ENCODE data around the gene TMEM86B.

TMEM86B gene

GRCh38 chr19:55199620-55200204, 28.9 kb downstream of the TMEM86B start:
- H3K36me3 ChIP-seq (ENCODE audit: insufficient read depth, low read depth, low read length), result no peaks in the 10 kb centered on the region
- H3K9me3 ChIP-seq (ENCODE audit: insufficient read depth, low read depth, low read length), result no peaks in the 10 kb centered on the region
- peaks cover 16% of the 10 kb centered on the region for H3K27me3 ChIP-seq (ENCODE audit: insufficient read depth, low read length)
- no peak overlapping the region for H3K4me3 ChIP-seq (ENCODE audit: low read length)
- no peak overlapping the region for H3K9ac ChIP-seq (ENCODE audit: low read depth, low read length)
- H3K4me1 ChIP-seq (ENCODE audit: insufficient read depth, low read length), result no peaks in the 10 kb centered on the region
- no peak overlapping the region for H3K27ac ChIP-seq (ENCODE audit: low read length)

DNA sequence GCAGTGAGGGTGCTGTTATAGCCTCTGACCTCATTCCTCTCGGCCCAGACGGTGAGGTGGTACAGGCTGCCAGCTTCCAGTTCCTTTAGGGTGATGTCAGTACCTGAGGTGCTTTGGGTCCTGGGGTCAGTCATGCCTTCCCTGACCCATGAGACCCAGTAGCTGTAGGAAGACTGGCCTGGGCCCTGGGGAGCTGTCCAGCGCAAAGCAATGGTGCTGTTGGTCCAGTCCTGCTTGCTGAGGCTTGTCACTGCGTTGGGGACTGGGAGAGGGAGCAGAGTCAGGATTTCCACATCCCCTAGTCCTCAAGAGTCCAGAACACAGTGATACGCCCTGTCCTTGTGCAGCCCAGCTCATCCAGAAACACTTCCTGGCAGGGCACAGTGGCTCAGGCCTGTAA, 29.9 kb downstream of the TMEM86B start:
- H3K36me3 ChIP-seq (ENCODE audit: insufficient read depth, low read depth, low read length), result no peaks in the 10 kb centered on the region

DNA sequence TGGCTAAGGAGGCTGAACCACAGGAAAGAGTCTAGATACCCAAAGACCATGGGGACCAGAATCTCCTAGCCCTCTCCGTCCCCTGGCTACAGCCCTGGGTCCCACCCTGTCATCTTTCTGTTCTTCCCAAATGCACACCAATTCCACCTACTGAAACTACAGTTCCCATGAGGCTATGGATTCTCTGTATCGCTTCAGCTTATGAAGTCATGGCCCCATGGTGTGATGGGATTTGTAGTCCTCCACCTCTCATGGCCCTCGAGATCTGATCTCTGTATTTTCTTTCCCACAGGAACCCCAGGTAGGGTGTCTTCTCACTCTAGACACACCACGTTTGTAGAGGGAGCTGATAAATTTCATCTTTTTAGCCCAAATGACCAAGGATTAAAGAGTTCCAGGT, 31.0 kb downstream of the TMEM86B start:
- Histone ChIP-seq H3K9ac (ENCODE audit: low read depth, low read length) (no peak overlapping the region), H3K4me1 (ENCODE audit: insufficient read depth, low read length) (no peaks in the 10 kb centered on the region), H3K36me3 (ENCODE audit: insufficient read depth, low read depth, low read length) (no peaks in the 10 kb centered on the region), H3K27me3 (ENCODE audit: insufficient read depth, low read length) (peaks cover 19% of the 10 kb centered on the region), H3K4me3 (ENCODE audit: low read length) (no peak overlapping the region), H3K9me3 (ENCODE audit: insufficient read depth, low read depth, low read length) (no peaks in the 10 kb centered on the region), H3K27ac (ENCODE audit: low read length) (no peak overlapping the region)

More for the DNA sequence above, 29.9 kb downstream of the TMEM86B start:
- H3K9me3 ChIP-seq (ENCODE audit: insufficient read depth, low read depth, low read length), result no peaks in the 10 kb centered on the region
- no peak overlapping the region for H3K4me3 ChIP-seq (ENCODE audit: low read length)
- peaks cover 19% of the 10 kb centered on the region for H3K27me3 ChIP-seq (ENCODE audit: insufficient read depth, low read length)
- no peak overlapping the region for H3K27ac ChIP-seq (ENCODE audit: low read length)
- no peaks in the 10 kb centered on the region for H3K4me1 ChIP-seq (ENCODE audit: insufficient read depth, low read length)
- no peak overlapping the region for H3K9ac ChIP-seq (ENCODE audit: low read depth, low read length)

GRCh38 chr19:55196803-55197202, 31.8 kb downstream of the TMEM86B start:
- H3K36me3 ChIP-seq (ENCODE audit: insufficient read depth, low read depth, low read length), result no peaks in the 10 kb centered on the region
- H3K4me3 ChIP-seq (ENCODE audit: low read length), result no peak overlapping the region
- H3K4me1 ChIP-seq (ENCODE audit: insufficient read depth, low read length), result no peaks in the 10 kb centered on the region
- H3K9ac ChIP-seq (ENCODE audit: low read depth, low read length), result no peak overlapping the region
- peaks cover 19% of the 10 kb centered on the region for H3K27me3 ChIP-seq (ENCODE audit: insufficient read depth, low read length)
- no peak overlapping the region for H3K27ac ChIP-seq (ENCODE audit: low read length)
- no peaks in the 10 kb centered on the region for H3K9me3 ChIP-seq (ENCODE audit: insufficient read depth, low read depth, low read length)

DNA sequence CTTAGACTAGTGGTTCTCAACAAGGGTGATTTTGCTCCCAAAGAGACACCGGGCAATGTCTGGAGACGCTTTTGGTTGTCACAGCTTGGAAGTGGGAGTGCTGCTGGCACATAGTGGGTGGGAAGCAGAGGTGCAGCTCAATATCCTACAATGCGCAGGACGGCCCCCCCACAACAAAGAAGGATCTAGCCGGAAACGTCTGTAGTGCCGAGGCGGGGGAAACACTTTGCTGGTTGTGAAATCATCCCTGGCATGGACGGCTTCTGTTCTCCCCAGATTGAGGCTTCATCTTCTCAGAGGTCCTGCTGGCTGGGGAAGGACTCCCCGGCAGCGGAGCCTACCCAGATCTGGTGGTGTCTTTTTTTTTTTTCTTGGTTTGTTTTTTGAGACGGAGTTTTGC, 35.1 kb downstream of the TMEM86B start:
- H3K4me3 ChIP-seq (ENCODE audit: low read length), result no peak overlapping the region
- no peak overlapping the region for H3K9ac ChIP-seq (ENCODE audit: low read depth, low read length)

GRCh38 chr19:55189403-55189835, 39.1 kb downstream of the TMEM86B start:
- no peaks in the 10 kb centered on the region for H3K36me3 ChIP-seq (ENCODE audit: insufficient read depth, low read depth, low read length)
- H3K4me3 ChIP-seq (ENCODE audit: low read length), result no peak overlapping the region
- H3K9me3 ChIP-seq (ENCODE audit: insufficient read depth, low read depth, low read length), result no peaks in the 10 kb centered on the region
- no peaks in the 10 kb centered on the region for H3K4me1 ChIP-seq (ENCODE audit: insufficient read depth, low read length)
- no peak overlapping the region for H3K9ac ChIP-seq (ENCODE audit: low read depth, low read length)
- H3K27ac ChIP-seq (ENCODE audit: low read length), result no peak overlapping the region
- H3K27me3 ChIP-seq (ENCODE audit: insufficient read depth, low read length), result peaks cover 21% of the 10 kb centered on the region

More for the DNA sequence above, 35.1 kb downstream of the TMEM86B start:
- H3K4me1 ChIP-seq (ENCODE audit: insufficient read depth, low read length), result no peaks in the 10 kb centered on the region
- no peaks in the 10 kb centered on the region for H3K36me3 ChIP-seq (ENCODE audit: insufficient read depth, low read depth, low read length)
- no peak overlapping the region for H3K27ac ChIP-seq (ENCODE audit: low read length)
- 0 out of 2 replicates have a peak, but pooled peaks cover 10% of the 10 kb centered on the region for H3K27me3 ChIP-seq (ENCODE audit: insufficient read depth, low read length)
- H3K9me3 ChIP-seq (ENCODE audit: insufficient read depth, low read depth, low read length), result no peaks in the 10 kb centered on the region

GRCh38 chr19:55188625-55189024, 39.9 kb downstream of the TMEM86B start:
- H3K27me3 ChIP-seq (ENCODE audit: insufficient read depth, low read length), result peaks cover 18% of the 10 kb centered on the region
- H3K27ac ChIP-seq (ENCODE audit: low read length), result no peak overlapping the region
- no peak overlapping the region for H3K4me3 ChIP-seq (ENCODE audit: low read length)
- H3K9ac ChIP-seq (ENCODE audit: low read depth, low read length), result no peak overlapping the region
- no peaks in the 10 kb centered on the region for H3K4me1 ChIP-seq (ENCODE audit: insufficient read depth, low read length)
- H3K9me3 ChIP-seq (ENCODE audit: insufficient read depth, low read depth, low read length), result no peaks in the 10 kb centered on the region
- H3K36me3 ChIP-seq (ENCODE audit: insufficient read depth, low read depth, low read length), result no peaks in the 10 kb centered on the region

DNA sequence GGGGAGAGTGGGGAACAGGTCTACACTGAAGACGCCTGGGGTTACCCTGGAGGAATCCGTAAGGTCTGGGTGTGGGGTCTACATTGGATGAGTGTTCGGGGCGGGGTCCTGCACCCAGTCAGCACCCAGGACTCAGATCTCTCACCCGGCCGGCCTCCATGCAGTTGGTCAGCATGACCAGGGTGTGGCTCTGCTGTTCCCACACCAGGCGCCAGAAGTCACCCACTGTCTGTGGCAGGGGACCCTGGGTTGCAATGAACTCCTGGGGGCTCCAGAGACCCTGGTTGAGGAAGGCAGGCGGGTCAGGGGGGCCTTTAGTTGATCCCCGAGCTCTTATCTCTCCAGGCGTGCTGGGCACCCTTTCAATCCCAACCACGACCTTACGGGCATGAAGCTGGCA, 42.5 kb downstream of the TMEM86B start:
- Histone ChIP-seq H3K27ac (ENCODE audit: low read length) (no peak overlapping the region), H3K4me1 (ENCODE audit: insufficient read depth, low read length) (no peaks in the 10 kb centered on the region)

DNA sequence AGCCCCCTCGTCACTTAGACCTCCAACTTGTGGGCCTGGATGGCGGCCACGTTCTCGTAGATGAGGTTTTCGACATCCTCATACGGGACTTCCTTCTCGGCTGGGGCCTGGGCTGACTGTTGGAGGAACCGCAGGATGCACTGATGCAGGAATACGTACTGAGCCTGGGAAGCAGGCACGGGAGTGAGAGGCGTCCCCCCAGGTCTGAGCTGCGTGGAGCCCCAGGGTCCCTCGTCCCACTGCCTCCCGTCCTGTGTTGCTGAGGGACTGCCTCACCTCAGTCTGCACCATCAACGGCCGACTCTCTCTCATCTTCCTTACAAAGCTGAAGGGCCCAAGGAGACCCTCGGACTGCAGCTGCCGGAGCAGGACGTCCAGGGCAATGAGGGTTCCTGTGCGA, 46.8 kb downstream of the TMEM86B start:
- Histone ChIP-seq H3K4me1 (ENCODE audit: insufficient read depth, low read length) (no peaks in the 10 kb centered on the region), H3K9me3 (ENCODE audit: insufficient read depth, low read depth, low read length) (no peaks in the 10 kb centered on the region), H3K9ac (ENCODE audit: low read depth, low read length) (no peak overlapping the region), H3K27ac (ENCODE audit: low read length) (no peak overlapping the region), H3K36me3 (ENCODE audit: insufficient read depth, low read depth, low read length) (no peaks in the 10 kb centered on the region), H3K27me3 (ENCODE audit: insufficient read depth, low read length) (peaks cover 64% of the 10 kb centered on the region), H3K4me3 (ENCODE audit: low read length) (no peak overlapping the region)

More for the DNA sequence above, 42.5 kb downstream of the TMEM86B start:
- no peak overlapping the region for H3K4me3 ChIP-seq (ENCODE audit: low read length)
- no peaks in the 10 kb centered on the region for H3K36me3 ChIP-seq (ENCODE audit: insufficient read depth, low read depth, low read length)
- peaks cover 28% of the 10 kb centered on the region for H3K27me3 ChIP-seq (ENCODE audit: insufficient read depth, low read length)
- H3K9me3 ChIP-seq (ENCODE audit: insufficient read depth, low read depth, low read length), result no peaks in the 10 kb centered on the region
- H3K9ac ChIP-seq (ENCODE audit: low read depth, low read length), result no peak overlapping the region

DNA sequence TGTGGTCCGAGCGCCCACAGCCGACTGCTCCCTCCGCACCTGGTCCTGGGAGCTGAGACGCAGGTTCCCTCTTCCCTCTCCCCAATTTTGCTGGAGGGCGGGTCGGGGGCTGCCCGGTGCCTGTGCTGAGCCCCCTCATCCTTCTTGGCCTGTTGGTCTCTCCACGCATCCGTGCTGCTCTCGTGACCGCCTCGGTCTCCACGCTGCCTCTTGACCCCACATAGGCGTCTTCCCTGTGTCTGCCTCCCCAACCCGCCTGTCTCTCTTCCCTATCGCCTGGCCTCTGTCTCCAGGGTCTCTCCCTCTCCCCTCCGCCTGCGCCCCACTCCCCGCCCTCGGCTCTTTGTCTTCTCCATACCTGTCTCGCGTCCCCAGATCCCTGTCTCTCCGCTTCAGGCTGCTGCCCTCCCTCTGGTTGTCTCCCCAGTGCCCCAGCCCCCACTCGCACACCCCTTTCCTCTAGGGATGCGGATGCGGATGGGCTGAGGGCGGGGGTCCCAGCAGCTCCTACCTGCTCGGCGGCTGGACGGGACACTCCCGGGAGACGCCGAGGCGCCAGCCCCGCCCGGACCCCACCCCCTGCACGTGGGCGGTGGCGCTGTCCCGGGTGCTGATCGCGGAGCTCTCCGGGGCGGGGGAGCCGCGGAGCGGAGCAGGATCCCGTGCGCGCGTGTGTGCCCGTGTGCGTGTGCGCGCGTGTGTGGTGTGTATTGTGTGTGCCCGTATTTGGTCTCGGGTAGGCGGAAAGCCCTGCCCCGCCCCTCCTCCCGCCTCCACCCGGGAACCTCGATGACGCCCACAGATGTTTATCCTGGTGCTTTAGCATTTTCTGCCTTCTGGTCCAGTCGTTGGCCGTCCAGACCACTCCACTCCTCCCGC, 48.7 kb downstream of the TMEM86B start, which contains the start of gene SYT5:
Gene SYT5, minus strand, starts transcription at position 684 of the 879 bp plus-strand sequence. CDS start 1,248 bp downstream, outside the sequence.
- Histone ChIP-seq H3K4me1 (ENCODE audit: insufficient read depth, low read length) (peaks cover 4% of the 10 kb centered on the region; the same call in 1 of the 2 replicates), H3K36me3 (ENCODE audit: insufficient read depth, low read depth, low read length) (no peaks in the 10 kb centered on the region), H3K9me3 (ENCODE audit: insufficient read depth, low read depth, low read length) (no peaks in the 10 kb centered on the region), H3K4me3 (ENCODE audit: low read length) (peak within 1 kb of the TSS; percentile 83), H3K27me3 (ENCODE audit: insufficient read depth, low read length) (peaks cover 73% of the 10 kb centered on the region), H3K9ac (ENCODE audit: low read depth, low read length) (no peak within 1 kb of the TSS; the same call in 1 of the 2 replicates), H3K27ac (ENCODE audit: low read length) (no peak within 1 kb of the TSS)

- Histone ChIP-seq H3K9me3 (ENCODE audit: insufficient read depth, low read depth, low read length) (no peaks in the 10 kb centered on the region), H3K36me3 (ENCODE audit: insufficient read depth, low read depth, low read length) (no peaks in the 10 kb centered on the region), H3K4me1 (ENCODE audit: insufficient read depth, low read length) (peaks cover 4% of the 10 kb centered on the region; the same call in 1 of the 2 replicates), H3K9ac (ENCODE audit: low read depth, low read length) (no peak overlapping the region; the same call in 1 of the 2 replicates), H3K4me3 (ENCODE audit: low read length) (peak overlapping the region; percentile 83), H3K27ac (ENCODE audit: low read length) (no peak overlapping the region), H3K27me3 (ENCODE audit: insufficient read depth, low read length) (peaks cover 79% of the 10 kb centered on the region)
Observed at GRCh38 chr19:55178781-55179599, 49.6 kb downstream of the TMEM86B start.

Measured in iPS-20b (cell line).